Measurements from ENCODE around the gene ISG15. TPM values are rescaled to one million over a fixed set of nuclear protein-coding genes. Genes with fewer than 3 reads are reported as not detected.
"Not testable (repeated sequence)": the region's sequence is repeated elsewhere in the genome, so short reads cannot be mapped to it uniquely, and the experiment has no call there.

Gene ISG15
- total RNA-seq, 2 donors from 2014 or later = 46.6 to 48.4 TPM

GRCh38 chr1:984476-984814, 28.9 kb upstream of the ISG15 start:
- H3K4me3 ChIP-seq (ENCODE audit: low read length) = no peak overlapping the region
- no peaks in the 10 kb centered on the region for H3K9me3 ChIP-seq (ENCODE audit: control insufficient read depth, low read length)
- H3K27me3 Mint-ChIP-seq (ENCODE audit: insufficient read depth) = peaks cover 73% of the 10 kb centered on the region
- no peak for DNase-seq
- no peaks in the 10 kb centered on the region for H3K36me3 ChIP-seq (ENCODE audit: control insufficient read depth, insufficient read depth, low read length)
- H3K36me3 Mint-ChIP-seq (ENCODE audit: low read depth) = no peaks in the 10 kb centered on the region
- no peak overlapping the region for H3K4me3 Mint-ChIP-seq
- H3K27ac ChIP-seq (ENCODE audit: low read depth, low read length) = no peak overlapping the region
- H3K9me3 Mint-ChIP-seq = peaks cover 5% of the 10 kb centered on the region
- no peak overlapping the region for H3K27ac Mint-ChIP-seq
- no peak for TF ChIP-seq CTCF (conservative IDR thresholded peaks at IDR 0.05)
- WGBS, 2 experiments (ENCODE audit: insufficient coverage in 1 of 2, insufficient read length in 1 of 2) = 27 to 65% methylated on average over 2 to 11 of the region's 12 CpGs
- H3K4me1 ChIP-seq (ENCODE audit: control insufficient read depth, insufficient read depth, low read length) = no peaks in the 10 kb centered on the region
- peaks cover 60% of the 10 kb centered on the region for H3K27me3 ChIP-seq (ENCODE audit: control insufficient read depth, insufficient read depth, low read length, poor library complexity, severe bottlenecking)
- H3K9ac ChIP-seq (ENCODE audit: extremely low read depth, low read length, poor library complexity, severe bottlenecking) = no peak overlapping the region
- H3K4me1 Mint-ChIP-seq = no peaks in the 10 kb centered on the region

- peaks cover 66% of the 10 kb centered on the region for H3K27me3 ChIP-seq (ENCODE audit: control insufficient read depth, insufficient read depth, low read length, poor library complexity, severe bottlenecking)
- no peaks in the 10 kb centered on the region for H3K4me1 ChIP-seq (ENCODE audit: control insufficient read depth, insufficient read depth, low read length)
- no peak overlapping the region for H3K4me3 ChIP-seq (ENCODE audit: low read length)
- 86 to 89% methylated on average over 5 to 13 of the region's 13 CpGs for WGBS, 2 experiments (ENCODE audit: insufficient coverage in 1 of 2, insufficient read length in 1 of 2)
- Mint-ChIP-seq H3K4me1 (no peaks in the 10 kb centered on the region), H3K9me3 (peaks cover 5% of the 10 kb centered on the region), H3K27ac (no peak overlapping the region), H3K36me3 (ENCODE audit: low read depth) (no peaks in the 10 kb centered on the region), H3K27me3 (ENCODE audit: insufficient read depth) (peaks cover 79% of the 10 kb centered on the region), H3K4me3 (no peak overlapping the region)
- DNase-seq = no peak
- no peaks in the 10 kb centered on the region for H3K36me3 ChIP-seq (ENCODE audit: control insufficient read depth, insufficient read depth, low read length)
- H3K27ac ChIP-seq (ENCODE audit: low read depth, low read length) = no peak overlapping the region
- TF ChIP-seq CTCF (conservative IDR thresholded peaks at IDR 0.05) = no peak
- no peak overlapping the region for H3K9ac ChIP-seq (ENCODE audit: extremely low read depth, low read length, poor library complexity, severe bottlenecking)
- no peaks in the 10 kb centered on the region for H3K9me3 ChIP-seq (ENCODE audit: control insufficient read depth, low read length)
These were observed 28.2 kb upstream of the ISG15 start for GRCh38 chr1:985126-985525.

- H3K4me3 ChIP-seq (ENCODE audit: low read length) = not testable (repeated sequence)
These were observed 25.2 kb upstream of the ISG15 start for GRCh38 chr1:988061-988460.

GRCh38 chr1:991275-991674, 22.0 kb upstream of the ISG15 start:
- Histone ChIP-seq H3K27me3 (ENCODE audit: control insufficient read depth, insufficient read depth, low read length, poor library complexity, severe bottlenecking) (peaks cover 56% of the 10 kb centered on the region), H3K9me3 (ENCODE audit: control insufficient read depth, low read length) (peaks cover 15% of the 10 kb centered on the region)
- not testable (repeated sequence) for H3K4me1 Mint-ChIP-seq; H3K9ac ChIP-seq (ENCODE audit: extremely low read depth, low read length, poor library complexity, severe bottlenecking); H3K4me1 ChIP-seq (ENCODE audit: control insufficient read depth, insufficient read depth, low read length); H3K4me3 Mint-ChIP-seq; H3K36me3 ChIP-seq (ENCODE audit: control insufficient read depth, insufficient read depth, low read length); H3K27ac Mint-ChIP-seq; H3K27ac ChIP-seq (ENCODE audit: low read depth, low read length); DNase-seq; H3K36me3 Mint-ChIP-seq (ENCODE audit: low read depth); H3K4me3 ChIP-seq (ENCODE audit: low read length)
- H3K27me3 Mint-ChIP-seq (ENCODE audit: insufficient read depth) = peaks cover 93% of the 10 kb centered on the region
- WGBS, 2 experiments (ENCODE audit: insufficient coverage in 1 of 2, insufficient read length in 1 of 2) = 90 to 96% methylated on average over 3 to 6 of the region's 6 CpGs
- H3K9me3 Mint-ChIP-seq = peaks cover 24% of the 10 kb centered on the region

More at GRCh38 chr1:988061-988460, 25.2 kb upstream of the ISG15 start:
- 85 to 90% methylated on average over 5 of the region's 5 CpGs for WGBS, 2 experiments (ENCODE audit: insufficient coverage in 1 of 2, insufficient read length in 1 of 2)
- not testable (repeated sequence) for H3K27ac ChIP-seq (ENCODE audit: low read depth, low read length); DNase-seq; H3K4me1 ChIP-seq (ENCODE audit: control insufficient read depth, insufficient read depth, low read length); H3K4me1 Mint-ChIP-seq; H3K36me3 Mint-ChIP-seq (ENCODE audit: low read depth); H3K9ac ChIP-seq (ENCODE audit: extremely low read depth, low read length, poor library complexity, severe bottlenecking); H3K4me3 Mint-ChIP-seq; H3K36me3 ChIP-seq (ENCODE audit: control insufficient read depth, insufficient read depth, low read length); H3K27ac Mint-ChIP-seq
- peaks cover 91% of the 10 kb centered on the region for H3K27me3 Mint-ChIP-seq (ENCODE audit: insufficient read depth)
- peaks cover 15% of the 10 kb centered on the region for H3K9me3 ChIP-seq (ENCODE audit: control insufficient read depth, low read length)
- H3K27me3 ChIP-seq (ENCODE audit: control insufficient read depth, insufficient read depth, low read length, poor library complexity, severe bottlenecking) = peaks cover 76% of the 10 kb centered on the region
- peaks cover 24% of the 10 kb centered on the region for H3K9me3 Mint-ChIP-seq

All from endodermal cell (in vitro differentiated cells).